DND-41 (cell line): ENCODE results near the gene NRXN3.

Experiments used
- EZH2 ChIP-seq: IDR thresholded peaks from 3 replicates; pipeline ENCODE4 v1.6.1; 2012; ENCODE audit warnings: borderline replicate concordance, low read depth, mild to moderate bottlenecking, moderate library complexity, low read length, inconsistent platforms; ENCODE audit not compliant: severe bottlenecking
- TF ChIP-seq, protein P1 (sequence below): IDR thresholded peaks from 2 replicates; pipeline ENCODE4 v1.5.1; 2012; ENCODE audit warnings: borderline replicate concordance, low read length, moderate library complexity, mild to moderate bottlenecking; ENCODE audit not compliant: poor library complexity, severe bottlenecking; ENCODE audit errors: extremely low read depth

DNA sequence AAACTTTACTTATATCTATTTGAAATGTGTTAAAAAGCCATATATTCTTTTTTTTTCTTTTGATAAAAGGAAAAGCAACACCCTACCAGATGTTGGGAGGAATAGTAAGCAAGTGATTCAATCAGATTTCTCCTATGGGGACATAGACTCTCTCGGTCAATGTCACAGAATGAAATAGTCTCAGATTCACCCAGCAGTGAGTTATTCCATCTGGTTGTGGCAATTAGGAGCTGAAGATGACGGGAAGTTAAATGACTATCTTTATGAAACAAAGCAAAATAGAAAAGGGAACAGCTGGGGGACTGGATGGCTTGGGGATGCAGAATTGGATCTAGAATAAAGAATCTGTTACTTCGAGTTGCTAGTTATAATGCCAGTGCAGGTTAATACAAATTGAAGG, 857.0 kb downstream of the NRXN3 start:
- TF ChIP-seq EZH2 = no peak
- TF ChIP-seq, protein P1, sequence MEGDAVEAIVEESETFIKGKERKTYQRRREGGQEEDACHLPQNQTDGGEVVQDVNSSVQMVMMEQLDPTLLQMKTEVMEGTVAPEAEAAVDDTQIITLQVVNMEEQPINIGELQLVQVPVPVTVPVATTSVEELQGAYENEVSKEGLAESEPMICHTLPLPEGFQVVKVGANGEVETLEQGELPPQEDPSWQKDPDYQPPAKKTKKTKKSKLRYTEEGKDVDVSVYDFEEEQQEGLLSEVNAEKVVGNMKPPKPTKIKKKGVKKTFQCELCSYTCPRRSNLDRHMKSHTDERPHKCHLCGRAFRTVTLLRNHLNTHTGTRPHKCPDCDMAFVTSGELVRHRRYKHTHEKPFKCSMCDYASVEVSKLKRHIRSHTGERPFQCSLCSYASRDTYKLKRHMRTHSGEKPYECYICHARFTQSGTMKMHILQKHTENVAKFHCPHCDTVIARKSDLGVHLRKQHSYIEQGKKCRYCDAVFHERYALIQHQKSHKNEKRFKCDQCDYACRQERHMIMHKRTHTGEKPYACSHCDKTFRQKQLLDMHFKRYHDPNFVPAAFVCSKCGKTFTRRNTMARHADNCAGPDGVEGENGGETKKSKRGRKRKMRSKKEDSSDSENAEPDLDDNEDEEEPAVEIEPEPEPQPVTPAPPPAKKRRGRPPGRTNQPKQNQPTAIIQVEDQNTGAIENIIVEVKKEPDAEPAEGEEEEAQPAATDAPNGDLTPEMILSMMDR = no peak
